HG03354 (cell line): ENCODE results near the gene LRRC74A.

Source experiments
- ATAC-seq: cut with Tn5 transposase; IDR thresholded peaks from one replicate; pipeline ENCODE4 v1.9.1; 2021; ENCODE audit warnings: mild to moderate bottlenecking; ENCODE audit not compliant: unreplicated experiment, poor library complexity, severe bottlenecking

The LRRC74A gene

DNA sequence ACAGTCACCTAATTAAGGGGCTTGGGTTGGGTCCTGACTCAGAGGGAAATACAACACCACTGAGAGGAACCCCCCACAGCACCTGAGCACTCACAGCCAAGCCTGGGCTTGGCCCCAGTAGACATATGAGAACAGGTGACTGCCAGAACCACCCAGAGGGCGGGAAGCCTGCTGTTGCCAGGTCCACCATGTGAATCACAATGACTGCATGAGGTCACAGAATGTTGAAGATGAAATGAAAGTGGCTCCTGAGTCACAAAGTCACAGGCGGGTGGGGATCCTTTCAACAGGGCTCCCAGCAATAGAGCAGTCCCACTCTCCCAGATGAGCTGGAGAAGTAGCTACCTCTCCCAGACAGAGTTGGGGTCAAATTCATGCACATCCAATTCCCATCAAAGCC is at the start of gene LRRC74A:
Gene LRRC74A (plus strand): TSS at position 287 of the 400 bp plus-strand sequence. CDS start 290 bp downstream, outside the sequence.
- ATAC-seq = no peak

DNA sequence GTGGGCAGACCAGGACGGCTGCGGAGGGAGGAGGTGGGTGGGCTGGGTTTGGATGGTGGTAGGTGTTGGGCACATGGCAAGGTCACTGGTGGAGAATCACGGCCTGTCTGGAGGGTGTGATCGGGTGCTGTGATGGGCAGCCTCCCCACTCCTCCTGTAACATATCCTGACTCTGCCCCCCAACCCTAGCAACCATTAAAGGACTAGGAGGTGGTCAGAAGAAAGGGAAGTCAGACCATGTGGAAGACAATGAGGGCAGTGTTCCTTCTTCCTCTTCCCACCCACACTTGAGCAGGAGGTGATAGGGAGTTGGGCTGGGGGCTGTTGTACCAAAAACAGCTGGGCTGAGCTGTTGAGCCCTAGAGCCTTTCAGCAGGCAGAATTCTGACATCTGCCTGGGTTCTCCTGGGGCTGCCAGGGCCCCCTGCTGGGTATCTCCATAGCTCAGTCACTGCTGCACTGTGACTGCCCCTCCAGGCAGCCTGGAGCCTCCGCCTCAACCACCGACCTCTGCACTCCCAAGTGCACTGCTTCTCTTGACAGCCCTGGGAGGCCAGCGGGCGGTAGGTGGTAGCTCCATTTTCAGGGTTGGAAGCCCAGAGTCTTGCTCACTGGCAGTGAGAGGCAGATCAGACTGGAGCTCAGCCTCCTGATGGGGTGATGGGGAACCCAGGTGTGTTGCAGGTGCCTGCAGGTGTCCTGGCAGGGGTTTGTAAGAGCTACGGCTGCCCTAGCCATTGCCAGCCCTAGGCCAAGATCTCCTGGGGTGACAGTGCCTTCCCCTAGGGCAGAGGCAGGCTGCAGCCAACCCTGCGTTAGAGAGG is 49.6 kb upstream of the LRRC74A start:
- no peak for ATAC-seq

DNA sequence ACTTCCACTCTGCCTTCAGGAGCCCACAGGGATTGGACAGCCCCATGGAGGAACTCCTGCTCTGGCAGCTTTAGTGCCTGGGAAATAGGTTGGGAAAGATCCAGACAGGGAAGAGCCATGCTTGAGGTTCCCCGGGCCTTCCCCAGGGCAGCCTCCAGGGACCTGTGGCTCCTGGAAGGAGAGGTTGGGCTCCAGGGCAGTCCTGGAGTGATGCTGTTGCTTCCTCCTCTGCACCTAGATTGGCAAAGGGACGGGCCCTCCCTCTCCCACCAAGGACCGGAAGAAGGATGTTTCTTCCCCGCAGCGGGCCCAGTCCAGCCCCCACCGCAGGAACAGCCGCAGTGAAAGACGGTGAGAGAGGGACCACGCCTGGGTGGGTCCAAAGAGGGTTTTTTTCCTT is 48.5 kb upstream of the LRRC74A start:
- no peak for ATAC-seq

DNA sequence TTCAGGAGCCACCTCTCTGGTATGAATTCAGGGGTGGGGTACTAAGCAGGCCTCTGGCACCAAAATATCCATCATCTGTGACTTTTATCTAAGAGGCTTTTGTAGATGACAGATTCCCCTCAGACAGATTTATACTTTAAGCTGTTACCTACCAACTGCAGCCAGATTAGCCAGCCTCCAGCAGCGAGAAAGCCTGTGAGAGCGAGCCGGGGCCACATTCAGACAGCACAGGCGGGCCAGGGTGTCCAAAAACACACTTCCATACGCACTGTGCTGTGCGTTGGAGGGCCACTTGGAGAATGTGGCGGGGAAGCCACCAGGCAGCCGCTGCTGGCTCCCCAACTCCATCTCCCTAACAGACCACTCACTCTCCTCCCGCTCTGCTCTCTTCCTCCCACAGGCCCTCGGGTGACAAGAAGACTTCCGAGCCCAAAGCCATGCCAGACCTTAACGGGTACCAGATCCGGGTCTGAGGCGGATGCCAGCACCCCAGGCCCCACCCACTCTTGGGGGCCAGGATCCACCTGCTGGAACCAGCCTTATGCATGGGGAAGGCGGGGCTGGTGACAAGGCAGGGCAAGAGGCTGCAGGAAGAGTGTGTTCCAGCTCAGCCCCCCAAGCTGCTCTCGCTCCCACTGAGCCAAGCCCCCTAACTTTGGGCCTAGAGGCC is 47.5 kb upstream of the LRRC74A start:
- ATAC-seq = no peak

DNA sequence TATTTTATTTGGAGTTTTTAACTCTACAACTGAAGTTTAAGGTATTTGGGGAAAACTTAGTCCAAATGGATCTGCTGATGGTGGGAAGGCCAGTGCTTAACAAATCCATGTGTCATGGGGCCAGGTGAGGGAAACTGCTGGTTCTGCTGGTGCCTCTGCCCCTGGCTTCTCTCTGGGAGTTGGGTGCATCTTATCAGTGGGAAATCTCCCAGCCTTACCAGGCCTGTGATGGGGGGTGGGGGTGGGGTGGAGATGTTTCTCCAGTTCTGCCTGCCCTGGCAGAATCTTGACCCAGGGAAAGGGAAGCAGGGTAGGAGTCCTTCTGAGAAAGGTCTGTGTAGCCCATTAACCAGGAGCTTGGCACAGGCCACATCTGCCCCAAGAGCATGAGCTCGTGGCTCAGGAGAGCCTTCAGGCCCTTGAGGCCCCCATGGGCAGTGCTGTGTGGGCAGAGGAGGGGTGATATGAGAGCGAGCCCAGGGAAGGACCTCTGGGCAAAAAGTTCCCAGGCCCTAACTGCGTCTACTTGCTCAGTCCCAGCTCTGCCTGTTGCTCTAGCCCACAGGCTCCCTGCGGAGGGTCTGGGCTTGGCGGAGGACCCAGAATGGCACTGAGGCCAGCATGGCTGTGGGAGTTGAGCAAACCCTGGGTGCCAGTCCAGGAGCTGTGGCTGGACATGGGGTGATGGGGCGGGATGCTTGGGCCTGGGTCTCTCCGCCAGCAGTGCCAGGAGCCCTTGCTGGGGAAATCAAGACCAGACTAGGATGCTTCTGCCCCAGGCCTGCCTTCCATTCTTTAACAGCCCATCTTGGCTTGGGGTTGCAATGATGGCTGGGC is 46.8 kb upstream of the LRRC74A start:
- no peak for ATAC-seq

DNA sequence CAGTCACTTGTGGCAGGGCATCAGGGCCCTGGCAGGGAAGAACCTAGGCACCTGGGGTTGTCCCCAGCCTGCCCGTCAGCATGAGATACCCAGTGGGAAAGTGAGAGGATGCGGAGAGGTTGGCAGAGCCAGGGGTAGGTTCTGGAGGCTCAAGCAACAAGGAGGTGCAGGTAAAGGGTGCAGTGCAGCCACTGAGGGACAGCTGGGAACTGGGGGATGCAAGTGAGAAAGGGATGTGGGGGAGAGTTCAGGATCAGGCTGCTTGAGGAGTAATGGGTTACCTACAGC is 46.2 kb upstream of the LRRC74A start:
- ATAC-seq = no peak

DNA sequence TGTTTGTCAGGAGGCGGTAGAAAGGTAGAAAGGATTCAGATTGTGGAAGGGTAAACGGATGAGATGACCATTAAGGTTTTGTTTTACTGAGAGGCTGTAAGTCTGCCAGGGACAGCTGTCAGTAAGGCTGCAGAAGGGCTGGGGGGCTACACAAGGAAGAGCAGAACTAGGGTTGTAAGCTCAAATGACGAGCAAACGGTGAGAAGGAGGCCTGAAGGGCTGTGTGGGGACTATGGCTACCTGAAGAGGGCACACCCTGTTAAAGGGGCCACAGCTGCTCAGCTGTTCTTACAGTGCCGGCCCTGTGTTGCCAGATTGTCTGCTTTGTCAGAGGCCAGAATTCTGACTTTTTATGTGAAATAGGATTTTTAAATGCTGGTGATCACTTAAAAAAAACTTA is 45.8 kb upstream of the LRRC74A start:
- no peak for ATAC-seq

DNA sequence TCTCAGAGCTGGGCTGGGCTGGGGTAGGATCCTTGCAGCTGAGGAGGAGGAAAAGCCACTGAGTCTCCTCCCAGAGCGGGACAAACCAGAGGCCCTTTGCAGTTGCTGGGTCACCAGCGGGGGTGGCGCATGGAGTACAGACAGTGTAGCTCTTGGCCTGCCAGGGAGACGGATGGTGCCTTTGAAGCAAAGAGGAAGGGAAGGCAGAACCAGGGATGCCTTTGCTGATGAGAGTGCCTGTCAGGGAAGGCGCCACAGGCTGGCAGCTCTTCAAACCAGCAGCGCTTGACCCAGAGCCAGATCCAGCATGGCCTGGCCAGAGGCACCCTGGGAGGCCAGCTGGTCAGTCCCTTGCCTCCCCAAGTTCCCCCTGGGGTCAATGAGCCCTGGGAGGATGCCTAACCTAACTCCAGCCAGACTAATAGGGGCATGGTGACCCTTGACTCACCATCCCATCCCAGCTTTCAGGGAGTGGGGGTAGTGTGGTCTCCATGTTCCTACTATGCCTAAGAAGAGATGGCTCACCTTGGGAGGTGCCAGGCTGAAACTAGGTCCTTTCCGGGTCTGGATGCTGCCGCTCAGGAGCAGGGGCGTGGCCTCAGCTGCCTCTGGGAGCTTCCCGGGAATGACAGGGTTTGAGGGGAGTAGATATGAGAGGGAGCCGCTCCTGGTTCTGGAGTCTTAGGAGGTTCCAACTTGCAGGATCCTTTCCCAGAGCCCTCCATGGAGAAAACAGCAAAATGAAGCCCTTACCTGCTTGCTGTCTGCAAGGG is 45.1 kb upstream of the LRRC74A start:
- no peak for ATAC-seq

DNA sequence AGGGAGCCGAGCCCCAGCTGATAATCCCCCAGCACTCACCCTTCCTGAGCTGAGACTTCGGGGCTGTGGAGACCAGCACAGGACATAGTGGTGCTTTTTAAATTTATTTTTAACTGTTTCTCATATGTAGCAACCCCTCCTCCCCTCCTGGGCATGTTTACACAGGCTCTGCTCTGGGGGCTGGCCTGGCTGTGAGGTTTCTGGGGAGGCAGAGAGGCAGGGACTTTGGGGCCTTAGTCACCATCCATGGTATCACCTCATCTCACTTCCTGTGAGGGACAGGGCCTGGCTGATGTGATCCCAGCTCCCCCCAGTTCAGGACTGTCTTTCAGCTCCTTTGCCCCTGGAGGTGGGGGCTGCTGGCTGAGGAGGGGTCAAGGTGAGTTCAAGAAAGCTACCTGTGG is 44.6 kb upstream of the LRRC74A start:
- no peak for ATAC-seq

DNA sequence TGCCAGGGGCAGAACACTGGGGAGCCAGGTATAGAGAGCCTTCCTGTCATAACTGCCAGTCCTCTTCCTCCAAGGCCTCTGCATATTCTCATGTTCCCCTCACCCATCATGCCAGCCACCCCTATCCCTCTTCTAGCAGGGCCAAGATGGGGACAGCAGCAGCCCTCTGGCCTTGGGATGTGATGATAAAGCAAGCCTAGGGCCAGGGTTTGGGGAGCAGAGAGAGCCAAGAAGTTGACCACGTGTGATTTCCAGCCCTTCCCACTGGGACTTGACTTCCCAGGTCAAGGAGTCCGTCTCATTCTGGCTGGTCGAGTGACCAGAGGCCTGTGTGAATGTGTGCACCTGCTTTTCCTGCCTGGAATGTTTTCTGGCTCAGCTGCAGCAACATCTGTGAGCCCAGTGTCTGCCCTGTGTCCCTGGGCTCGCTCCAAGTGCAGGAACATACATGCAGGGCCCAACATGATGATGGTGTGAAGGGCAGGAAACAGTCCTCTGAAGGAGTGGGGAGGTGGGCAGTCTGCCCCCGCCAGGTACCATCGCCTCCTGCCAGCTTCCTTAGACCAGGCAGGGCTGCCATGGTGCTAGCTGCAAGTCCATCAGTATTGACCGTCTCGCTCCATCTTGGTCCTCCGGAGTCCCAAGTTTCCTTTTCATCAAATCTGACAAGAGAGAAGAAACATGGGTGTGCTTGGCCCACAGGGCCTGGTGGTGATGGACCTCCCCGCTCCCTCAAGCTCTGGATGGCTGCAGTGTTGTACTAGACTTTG is 43.9 kb upstream of the LRRC74A start:
- ATAC-seq = no peak

DNA sequence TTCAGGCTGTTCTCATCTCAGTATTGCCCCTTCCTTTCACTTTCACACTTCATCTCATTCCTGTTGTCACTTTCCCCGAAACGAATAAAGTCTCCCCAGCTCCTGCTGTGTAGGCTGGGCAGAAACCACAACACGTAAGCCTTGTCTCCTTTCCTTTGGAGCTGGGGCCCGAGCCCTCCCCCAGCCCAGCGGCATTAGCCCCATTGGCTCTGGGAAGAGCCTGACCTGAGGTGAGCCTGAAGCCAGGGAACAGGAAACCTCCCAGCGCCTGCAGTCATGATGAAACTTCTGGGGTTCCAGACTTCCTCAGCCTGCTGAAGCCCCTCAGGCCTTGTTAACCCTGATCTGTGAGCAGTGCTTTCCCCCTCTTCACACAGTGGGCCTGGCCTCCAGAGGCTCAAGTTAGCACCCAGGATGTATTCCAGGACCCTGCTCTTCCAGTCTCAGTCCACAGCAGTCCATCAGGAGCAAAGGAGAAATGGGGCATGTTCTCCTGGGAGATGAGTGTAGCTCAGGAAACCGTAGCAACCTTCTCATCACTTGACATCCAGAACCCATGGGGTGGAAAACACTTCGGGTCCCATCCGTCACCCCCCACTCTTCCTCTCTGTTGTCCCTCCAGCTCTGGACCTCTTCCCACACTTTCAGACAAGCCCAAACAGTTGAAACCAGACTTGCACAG is 43.2 kb upstream of the LRRC74A start:
- ATAC-seq = no peak

DNA sequence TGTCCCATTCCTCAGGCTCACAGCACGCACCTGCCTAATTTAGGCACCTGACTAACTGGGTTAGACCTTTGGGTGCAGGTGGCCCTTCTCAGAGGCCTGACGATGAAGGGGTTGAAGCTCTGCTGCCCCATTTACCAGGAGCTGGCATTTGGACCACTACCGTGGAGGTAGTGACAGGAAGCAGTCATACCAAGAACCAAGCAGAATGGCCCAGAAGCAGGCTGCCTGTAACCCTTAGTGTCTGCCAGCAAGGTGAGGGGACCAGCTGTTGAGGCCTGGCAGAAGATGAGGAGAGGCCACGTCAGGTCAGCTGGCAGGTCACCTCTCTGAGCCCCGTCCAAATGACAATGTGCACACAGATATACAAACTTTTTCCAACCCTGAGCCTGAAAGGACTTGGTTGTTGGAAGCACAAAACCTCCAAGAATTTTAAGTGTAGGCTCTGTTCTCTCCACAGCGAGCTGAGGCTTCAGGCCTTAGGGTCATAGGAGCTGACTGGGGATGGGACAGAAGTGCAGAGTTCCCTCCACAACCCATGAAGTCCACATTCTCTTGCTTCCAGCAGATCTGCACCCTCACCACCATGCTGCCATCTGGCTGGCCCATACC is 41.8 kb upstream of the LRRC74A start:
- ATAC-seq = no peak

DNA sequence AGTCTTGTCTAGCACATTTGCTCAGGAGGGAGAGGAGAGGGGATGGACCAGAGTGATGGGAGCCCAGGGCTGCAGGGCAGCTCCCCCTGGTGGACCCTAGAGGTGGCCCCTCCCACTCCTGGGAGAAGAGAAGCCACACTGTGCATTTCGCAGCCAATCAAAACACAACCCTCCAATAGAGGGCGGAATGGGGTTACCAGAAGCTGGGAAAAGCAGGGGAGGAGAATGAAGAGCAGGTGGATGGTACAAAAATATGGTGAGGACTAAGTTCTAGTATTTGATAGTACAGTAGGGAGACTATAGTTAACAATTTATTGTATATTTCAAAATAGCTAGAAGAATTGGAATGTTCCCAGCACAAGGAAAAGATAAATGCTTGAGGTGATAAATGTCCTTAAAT is 41.3 kb upstream of the LRRC74A start:
- ATAC-seq = no peak

DNA sequence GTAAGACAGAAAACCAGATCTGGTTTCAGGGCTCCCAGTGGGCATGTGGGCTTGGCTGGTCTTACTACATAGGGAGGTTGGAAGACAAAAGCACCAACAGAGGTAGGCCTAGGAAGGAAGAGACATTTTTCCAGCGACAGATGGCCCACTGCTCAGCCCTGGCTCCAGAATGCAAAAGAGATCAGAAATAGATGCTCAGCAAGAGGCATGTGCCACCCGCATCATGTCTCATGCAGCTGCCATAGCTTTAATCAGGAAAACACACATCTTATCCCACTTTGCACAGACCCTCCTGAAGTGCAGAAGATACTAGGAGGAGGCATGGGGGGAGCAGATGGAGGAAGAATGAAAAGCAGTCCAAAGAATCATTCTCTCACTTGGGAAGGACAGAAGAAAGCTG is 39.6 kb upstream of the LRRC74A start:
- ATAC-seq = no peak

DNA sequence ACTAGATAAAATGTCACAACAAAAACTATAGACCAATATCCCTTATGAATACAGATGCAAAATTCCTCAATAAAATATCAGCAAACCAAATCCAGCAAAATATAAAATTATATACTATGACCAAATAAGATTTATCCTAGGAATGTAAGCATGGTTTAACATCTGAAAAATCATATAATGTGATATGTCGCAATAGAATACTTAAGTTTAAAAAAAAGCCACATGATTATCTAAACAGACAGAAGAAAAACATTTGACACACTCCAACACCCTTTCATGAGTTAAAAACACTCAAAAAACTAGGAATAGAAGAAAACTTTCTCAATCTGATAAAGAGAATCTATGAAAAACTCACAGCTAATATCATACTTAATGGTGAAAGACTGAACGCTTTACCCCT is 33.8 kb upstream of the LRRC74A start:
- no peak for ATAC-seq

DNA sequence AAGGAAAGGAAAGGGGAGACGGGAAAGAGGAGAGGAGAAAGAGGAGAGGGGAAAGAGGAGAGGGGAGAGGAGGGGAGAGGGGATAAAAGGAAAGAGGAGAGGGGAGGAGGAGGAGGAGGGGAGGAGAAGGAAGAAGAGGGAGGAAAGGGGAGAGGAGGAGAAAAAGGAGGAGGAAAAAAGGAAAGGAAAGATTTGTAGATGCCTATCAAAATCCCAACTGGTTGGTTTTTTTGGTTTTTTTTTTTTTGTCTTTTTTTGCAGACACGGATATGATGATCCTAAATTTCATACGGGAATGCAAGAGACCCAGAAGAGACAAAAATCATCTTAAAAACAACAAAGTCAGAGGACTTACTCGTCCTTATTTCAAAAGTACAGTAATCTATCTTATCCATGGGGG is 32.9 kb upstream of the LRRC74A start:
- no peak for ATAC-seq

DNA sequence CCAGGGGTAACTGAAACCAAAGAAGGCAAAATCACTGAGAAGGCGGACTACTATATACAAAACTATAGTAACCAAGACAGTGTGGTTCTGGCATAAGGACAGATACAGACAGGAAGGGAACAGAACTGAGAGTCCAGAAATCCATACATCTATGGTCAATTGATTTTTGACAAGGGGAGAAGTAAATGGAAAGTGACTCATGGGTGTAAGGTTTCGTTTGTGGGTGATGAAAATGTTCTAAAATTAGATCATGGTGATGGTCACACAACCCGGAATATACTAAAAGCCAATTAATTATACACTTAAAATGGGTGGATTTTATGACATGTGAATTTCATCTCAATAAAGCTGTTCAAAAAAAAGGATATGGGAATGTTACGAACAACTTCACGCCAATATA is 32.3 kb upstream of the LRRC74A start:
- ATAC-seq = no peak

DNA sequence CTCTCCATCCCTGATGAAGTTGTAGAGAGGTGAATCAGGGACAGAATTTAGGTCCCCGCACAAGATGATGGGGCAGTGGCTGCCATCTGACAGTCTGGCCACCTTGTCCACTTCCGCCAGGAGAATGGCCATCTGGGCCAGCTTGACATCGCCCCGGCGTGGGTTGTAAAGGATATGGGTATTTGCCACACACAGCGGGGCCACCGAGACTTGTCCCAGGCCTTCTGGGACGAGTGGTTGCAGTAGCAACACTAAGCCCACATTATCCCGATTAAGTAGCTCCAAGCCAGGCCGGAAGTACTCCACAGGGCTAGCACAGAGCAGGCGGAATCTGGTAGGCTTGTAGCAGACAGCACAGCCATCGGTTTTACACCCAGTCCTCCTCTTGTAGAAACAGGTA is 19.8 kb upstream of the LRRC74A start:
- no peak for ATAC-seq
